GM21528 (cell line): ENCODE results near the gene TMEM245.
A peak's percentile ranks its signal among the peaks of the same experiment; 100 is the strongest.

Source experiments
- ATAC-seq: cut with Tn5 transposase; IDR thresholded peaks from one replicate; pipeline ENCODE4 v1.9.1; 2021; ENCODE audit warnings: mild to moderate bottlenecking, moderate library complexity; ENCODE audit not compliant: unreplicated experiment, low FRiP score

The TMEM245 gene

GRCh38 chr9:109119439-109120203 lies at the start of gene TMEM245:
TMEM245 (minus strand) TSS chr9:109119947; CDS start chr9:109119913, 34 bp downstream.
- ATAC-seq, result peak; percentile 93

- ATAC-seq, result no peak
These were observed 48.4 kb upstream of the TMEM245 start for GRCh38 chr9:109168170-109168569.

GRCh38 chr9:109167716-109168115 lies 48.0 kb upstream of the TMEM245 start:
- no peak for ATAC-seq

- ATAC-seq, result no peak
These were observed 47.2 kb upstream of the TMEM245 start, which contains the start of gene FRRS1L for GRCh38 chr9:109166771-109167601. FRRS1L (minus strand) TSS chr9:109167249; CDS start chr9:109167138, 111 bp downstream.

- ATAC-seq, result no peak
These were observed 46.5 kb upstream of the TMEM245 start for GRCh38 chr9:109166171-109166770.

- peak; percentile 52 for ATAC-seq
These were observed 44.3 kb upstream of the TMEM245 start for GRCh38 chr9:109164042-109164441.

GRCh38 chr9:109163194-109163593 lies 43.4 kb upstream of the TMEM245 start:
- ATAC-seq, result no peak

GRCh38 chr9:109162677-109163076 lies 42.9 kb upstream of the TMEM245 start:
- no peak for ATAC-seq

- ATAC-seq, result no peak
These were observed 41.7 kb upstream of the TMEM245 start for GRCh38 chr9:109161471-109161870.

- ATAC-seq, result no peak
These were observed 39.8 kb upstream of the TMEM245 start for GRCh38 chr9:109159583-109159982.

GRCh38 chr9:109158651-109159050 lies 38.9 kb upstream of the TMEM245 start:
- no peak for ATAC-seq

- ATAC-seq, result no peak
These were observed 37.0 kb upstream of the TMEM245 start for GRCh38 chr9:109156708-109157107.

GRCh38 chr9:109150925-109151545 lies 31.3 kb upstream of the TMEM245 start:
- no peak for ATAC-seq

GRCh38 chr9:109149722-109150121 lies 30.0 kb upstream of the TMEM245 start:
- no peak for ATAC-seq

- ATAC-seq, result no peak
These were observed 29.3 kb upstream of the TMEM245 start for GRCh38 chr9:109149089-109149488.

GRCh38 chr9:109145051-109145450 lies 25.3 kb upstream of the TMEM245 start:
- no peak for ATAC-seq

- peak; percentile 97 for ATAC-seq
These were observed 24.3 kb upstream of the TMEM245 start for GRCh38 chr9:109143881-109144562.

GRCh38 chr9:109141375-109141774 lies 21.6 kb upstream of the TMEM245 start:
- no peak for ATAC-seq

- ATAC-seq, result no peak
These were observed 20.1 kb upstream of the TMEM245 start for GRCh38 chr9:109139851-109140250.

- ATAC-seq, result no peak
These were observed 18.7 kb upstream of the TMEM245 start for GRCh38 chr9:109138421-109138820.
